Erythroblast (primary cell): ENCODE data around the gene GARNL3.

ENCODE experiments used
- GATA1 ChIP-seq: IDR thresholded peaks from 2 replicates; pipeline ENCODE4 v1.6.1; 2011; ENCODE audit warnings: low read depth, mild to moderate bottlenecking, control low read depth, low read length, moderate library complexity
- POLR2A ChIP-seq: IDR thresholded peaks from 2 replicates; pipeline ENCODE4 v1.6.1; 2011; ENCODE audit warnings: mild to moderate bottlenecking, low read length

DNA sequence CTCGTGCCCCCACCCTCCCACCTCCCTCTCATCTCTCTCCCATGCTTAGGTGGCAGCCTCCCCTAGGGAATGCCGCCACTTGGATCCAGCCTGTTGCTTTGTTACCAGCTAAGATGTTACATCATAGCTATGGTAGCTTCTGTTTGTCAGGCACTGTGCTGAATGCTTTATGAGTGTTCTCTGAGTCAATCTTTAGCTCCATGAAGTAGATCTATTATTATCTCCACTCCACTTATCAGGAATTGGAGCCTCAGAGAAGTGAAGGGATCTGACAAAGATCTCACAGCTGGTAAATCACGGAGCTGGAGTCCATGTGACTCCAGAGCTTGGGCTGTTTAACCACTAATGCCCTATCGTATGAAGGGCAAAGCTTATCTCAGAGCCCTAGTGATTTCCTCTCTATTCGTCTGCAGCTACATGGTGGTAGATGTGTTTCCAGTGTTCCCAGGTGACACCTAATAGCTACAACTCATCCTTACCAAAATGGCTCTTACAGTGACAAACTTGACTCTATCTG is 54.1 kb downstream of the GARNL3 start:
- TF ChIP-seq POLR2A, result no peak
- no peak for TF ChIP-seq GATA1
